ENCODE measurements around the gene ENTPD6.

The ENTPD6 gene

GRCh38 chr20:25242231-25242630 is 46.7 kb downstream of the ENTPD6 start:
- DNase-seq (ENCODE audit: low read depth) = no peak

GRCh38 chr20:25243416-25243979 is 48.0 kb downstream of the ENTPD6 start:
- DNase-seq (ENCODE audit: low read depth) = no peak

- DNase-seq (ENCODE audit: low read depth) = no peak
These were observed 49.5 kb downstream of the ENTPD6 start for GRCh38 chr20:25244976-25245375.

GRCh38 chr20:25245461-25245860 is 49.9 kb downstream of the ENTPD6 start:
- no peak for DNase-seq (ENCODE audit: low read depth)

- no peak for DNase-seq (ENCODE audit: low read depth)
These were observed 50.9 kb downstream of the ENTPD6 start for GRCh38 chr20:25246182-25246999.

- no peak for DNase-seq (ENCODE audit: low read depth)
These were observed 51.5 kb downstream of the ENTPD6 start for GRCh38 chr20:25247000-25247517.

GRCh38 chr20:25247518-25247955 is 52.0 kb downstream of the ENTPD6 start:
- DNase-seq (ENCODE audit: low read depth) = no peak

- DNase-seq (ENCODE audit: low read depth) = peak; percentile 33
These were observed 52.7 kb downstream of the ENTPD6 start, which contains the start of gene PYGB for GRCh38 chr20:25247956-25248785. Gene PYGB, plus strand, starts transcription at chr20:25248085. Its CDS starts 94 bp downstream, at chr20:25248179.

- no peak for DNase-seq (ENCODE audit: low read depth)
These were observed 53.3 kb downstream of the ENTPD6 start for GRCh38 chr20:25248786-25249172.

GRCh38 chr20:25249198-25249931 is 53.9 kb downstream of the ENTPD6 start:
- DNase-seq (ENCODE audit: low read depth) = no peak

- no peak for DNase-seq (ENCODE audit: low read depth)
These were observed 55.0 kb downstream of the ENTPD6 start for GRCh38 chr20:25250508-25250907.

GRCh38 chr20:25251019-25251418 is 55.5 kb downstream of the ENTPD6 start:
- no peak for DNase-seq (ENCODE audit: low read depth)

GRCh38 chr20:25251558-25251957 is 56.0 kb downstream of the ENTPD6 start:
- no peak for DNase-seq (ENCODE audit: low read depth)

GRCh38 chr20:25252230-25252651 is 56.7 kb downstream of the ENTPD6 start:
- no peak for DNase-seq (ENCODE audit: low read depth)

- no peak for DNase-seq (ENCODE audit: low read depth)
These were observed 57.3 kb downstream of the ENTPD6 start for GRCh38 chr20:25252686-25253421.

- DNase-seq (ENCODE audit: low read depth) = no peak
These were observed 58.2 kb downstream of the ENTPD6 start for GRCh38 chr20:25253606-25254275.

GRCh38 chr20:25254571-25254970 is 59.1 kb downstream of the ENTPD6 start:
- no peak for DNase-seq (ENCODE audit: low read depth)

GRCh38 chr20:25254986-25255680 is 59.6 kb downstream of the ENTPD6 start:
- no peak for DNase-seq (ENCODE audit: low read depth)

GRCh38 chr20:25256226-25256859 is 60.8 kb downstream of the ENTPD6 start:
- DNase-seq (ENCODE audit: low read depth) = no peak
